Epithelial cell of esophagus (primary cell): ENCODE data around the gene PIK3CB.
"Not testable (repeated sequence)": the region's sequence is repeated elsewhere in the genome, so short reads cannot be mapped to it uniquely, and the experiment has no call there.

Experiments used
- DNase-seq: peaks from one replicate; pipeline ENCODE4 v3.0.0; 2010; ENCODE audit warnings: low read depth
- H3K4me3 ChIP-seq: 2 replicates; pipeline ENCODE4 v1.5.1; 2011; ENCODE audit warnings: mild to moderate bottlenecking, low read length, control low read depth
- CTCF ChIP-seq: IDR thresholded peaks from 2 replicates; pipeline ENCODE4 v1.5.1; 2011; ENCODE audit warnings: low read depth, mild to moderate bottlenecking, low read length, control low read depth, inconsistent platforms; ENCODE audit not compliant: insufficient read depth; ENCODE audit errors: missing control alignments

Gene PIK3CB

GRCh38 chr3:138829886-138830510 lies 4.7 kb downstream of the PIK3CB start:
- no peak for DNase-seq
- no peak for TF ChIP-seq CTCF
- no peak overlapping the region for H3K4me3 ChIP-seq

- no peak for DNase-seq
- TF ChIP-seq CTCF: no peak
Observed at GRCh38 chr3:138829097-138829496, 5.6 kb downstream of the PIK3CB start.

GRCh38 chr3:138827222-138827621 lies 7.5 kb downstream of the PIK3CB start:
- no peak overlapping the region for H3K4me3 ChIP-seq
- no peak for DNase-seq
- TF ChIP-seq CTCF: no peak

More at GRCh38 chr3:138829097-138829496, 5.6 kb downstream of the PIK3CB start:
- no peak overlapping the region for H3K4me3 ChIP-seq

- no peak for TF ChIP-seq CTCF
- H3K4me3 ChIP-seq: no peak overlapping the region
- DNase-seq: no peak
Observed at GRCh38 chr3:138825336-138825735, 9.4 kb downstream of the PIK3CB start.

GRCh38 chr3:138824114-138824506 lies 10.6 kb downstream of the PIK3CB start:
- TF ChIP-seq CTCF: no peak
- no peak for DNase-seq
- H3K4me3 ChIP-seq: no peak overlapping the region

- H3K4me3 ChIP-seq, DNase-seq: not testable (repeated sequence)
Observed at GRCh38 chr3:138820379-138820778, 14.3 kb downstream of the PIK3CB start.

- no peak for DNase-seq
- TF ChIP-seq CTCF: no peak
- no peak overlapping the region for H3K4me3 ChIP-seq
Observed at GRCh38 chr3:138818185-138818860, 16.4 kb downstream of the PIK3CB start.
